ENCODE results near the gene CCDC13. TPM values are rescaled to one million over a fixed set of nuclear protein-coding genes. Genes with fewer than 3 reads are reported as not detected.

CCDC13 gene
- total and polyA plus RNA-seq, 10 of the 15 experiments (the other 5 are each of a cell fraction or from before 2014, with no cell fraction given): 0.13 to 0.81 (median 0.30) TPM; not detected in 4

- in situ Hi-C loops (cut with MboI) (no loop called here), intact Hi-C loops (cut with micrococcal nuclease; ENCODE audit: unreplicated experiment) (no loop called here)
- SMC1A ChIA-PET (ENCODE audit: uncharacterized antibody, unreplicated experiment): no interaction called here
- no peak for ATAC-seq
- Histone ChIP-seq H3K9ac (ENCODE audit: control insufficient read depth, insufficient read depth, low read length) (no peak overlapping the region), H3K9me3 (replicated peaks; ENCODE audit: control insufficient read depth, insufficient read depth, low read length) (no peaks in the 10 kb centered on the region), H3K4me3 (no peak overlapping the region), H3K79me2 (ENCODE audit: control insufficient read depth, insufficient read depth, low read length) (no peaks in the 10 kb centered on the region), H4K20me1 (ENCODE audit: control insufficient read depth, insufficient read depth) (no peaks in the 10 kb centered on the region), H3K36me3 (ENCODE audit: control insufficient read depth in 2 of 2, insufficient read depth in 2 of 2, low read length in 1 of 2) (no peaks in the 10 kb centered on the region), H3K4me1 (ENCODE audit: control insufficient read depth, insufficient read depth, low read length) (no peaks in the 10 kb centered on the region), H3K27me3 (replicated peaks in 1 of 2; ENCODE audit: control insufficient read depth in 2 of 2, insufficient read depth in 2 of 2, low read length in 1 of 2) (no peaks in the 10 kb centered on the region; a peak in 1 of 4 replicates), H3K4me2 (ENCODE audit: control insufficient read depth, insufficient read depth) (no peak overlapping the region), H2AFZ (ENCODE audit: control insufficient read depth, low read depth, low read length) (no peak overlapping the region), H3K27ac (ENCODE audit: control insufficient read depth, insufficient read depth) (no peak overlapping the region)
- no TSS peak for BruUV-seq (replicated peaks)
- FAIRE-seq: no peak
- 8% methylated on average over 4 of the region's 4 CpGs for WGBS (ENCODE audit: insufficient coverage, insufficient replicate concordance, low lambda C conversion rate, missing lambda C conversion rate)
- DNase-seq (ENCODE audit: low read depth, low spot score): no peak
- RAD21 ChIA-PET (ENCODE audit: unreplicated experiment): no interaction called here
- POLR2A ChIA-PET: no interaction called here
- CTCF ChIA-PET: no interaction called here
- TF ChIP-seq REST (IDR thresholded peaks at IDR 0.05; ENCODE audit: low read depth, low read length) (no peak), CEBPB (IDR thresholded peaks at IDR 0.05; ENCODE audit: borderline replicate concordance in 1 of 2, low read depth in 2 of 2, low read length in 2 of 2) (no peak), SMARCA5 (IDR thresholded peaks at IDR 0.05) (no peak), PAX5 (IDR thresholded peaks at IDR 0.05; ENCODE audit: borderline replicate concordance, low read depth, low read length) (no peak), RFX5 (IDR thresholded peaks at IDR 0.05; ENCODE audit: low read depth, low read length) (no peak), FOS (IDR thresholded peaks at IDR 0.05; ENCODE audit: borderline replicate concordance, extremely low read depth, insufficient read length) (no peak), SIX5 (IDR thresholded peaks at IDR 0.05; ENCODE audit: low read depth, low read length, severe bottlenecking) (no peak), RELB (IDR thresholded peaks at IDR 0.05; ENCODE audit: low read depth) (no peak), ZNF622 (IDR thresholded peaks at IDR 0.05) (no peak), RAD21 (IDR thresholded peaks at IDR 0.05; ENCODE audit: insufficient read depth, low read depth, low read length) (no peak), POLR2A (IDR thresholded peaks at IDR 0.05; ENCODE audit: low read depth, low read length) (no peak), NFYA (IDR thresholded peaks at IDR 0.05; ENCODE audit: borderline replicate concordance, low read depth, low read length) (no peak), IKZF2 (IDR thresholded peaks at IDR 0.05) (no peak), TCF3 (IDR thresholded peaks at IDR 0.05; ENCODE audit: borderline replicate concordance, insufficient read depth, low read depth, low read length) (no peak), E4F1 (IDR thresholded peaks at IDR 0.05; ENCODE audit: borderline replicate concordance, partially characterized antibody) (no peak), ZNF274 (IDR thresholded peaks at IDR 0.05; ENCODE audit: insufficient read depth, insufficient read length) (no peak)
- TF ChIP-seq, protein P1, sequence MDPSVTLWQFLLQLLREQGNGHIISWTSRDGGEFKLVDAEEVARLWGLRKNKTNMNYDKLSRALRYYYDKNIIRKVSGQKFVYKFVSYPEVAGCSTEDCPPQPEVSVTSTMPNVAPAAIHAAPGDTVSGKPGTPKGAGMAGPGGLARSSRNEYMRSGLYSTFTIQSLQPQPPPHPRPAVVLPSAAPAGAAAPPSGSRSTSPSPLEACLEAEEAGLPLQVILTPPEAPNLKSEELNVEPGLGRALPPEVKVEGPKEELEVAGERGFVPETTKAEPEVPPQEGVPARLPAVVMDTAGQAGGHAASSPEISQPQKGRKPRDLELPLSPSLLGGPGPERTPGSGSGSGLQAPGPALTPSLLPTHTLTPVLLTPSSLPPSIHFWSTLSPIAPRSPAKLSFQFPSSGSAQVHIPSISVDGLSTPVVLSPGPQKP (IDR thresholded peaks at IDR 0.05; ENCODE audit: low read depth, low read length): no peak
Observed at GRCh38 chr3:42732196-42732828, 40.7 kb downstream of the CCDC13 start.

Measured in GM12878 (cell line).